MM.1S (cell line): ENCODE results near the gene DDX39A.

Experiments used
- CTCF ChIP-seq: fragments of 300-600 bp; sonication (generic); IDR thresholded peaks from 2 replicates; pipeline ENCODE4 v1.5.1; 2016; ENCODE audit warnings: antibody characterized with exemption, low read length, mixed read lengths
- EZH2 ChIP-seq: fragments of 300-600 bp; sonication (generic); optimal IDR thresholded peaks from 2 replicates; pipeline ENCODE3; 2017; ENCODE audit warnings: low read depth, mild to moderate bottlenecking, antibody characterized with exemption, low read length, mixed read lengths

DNA sequence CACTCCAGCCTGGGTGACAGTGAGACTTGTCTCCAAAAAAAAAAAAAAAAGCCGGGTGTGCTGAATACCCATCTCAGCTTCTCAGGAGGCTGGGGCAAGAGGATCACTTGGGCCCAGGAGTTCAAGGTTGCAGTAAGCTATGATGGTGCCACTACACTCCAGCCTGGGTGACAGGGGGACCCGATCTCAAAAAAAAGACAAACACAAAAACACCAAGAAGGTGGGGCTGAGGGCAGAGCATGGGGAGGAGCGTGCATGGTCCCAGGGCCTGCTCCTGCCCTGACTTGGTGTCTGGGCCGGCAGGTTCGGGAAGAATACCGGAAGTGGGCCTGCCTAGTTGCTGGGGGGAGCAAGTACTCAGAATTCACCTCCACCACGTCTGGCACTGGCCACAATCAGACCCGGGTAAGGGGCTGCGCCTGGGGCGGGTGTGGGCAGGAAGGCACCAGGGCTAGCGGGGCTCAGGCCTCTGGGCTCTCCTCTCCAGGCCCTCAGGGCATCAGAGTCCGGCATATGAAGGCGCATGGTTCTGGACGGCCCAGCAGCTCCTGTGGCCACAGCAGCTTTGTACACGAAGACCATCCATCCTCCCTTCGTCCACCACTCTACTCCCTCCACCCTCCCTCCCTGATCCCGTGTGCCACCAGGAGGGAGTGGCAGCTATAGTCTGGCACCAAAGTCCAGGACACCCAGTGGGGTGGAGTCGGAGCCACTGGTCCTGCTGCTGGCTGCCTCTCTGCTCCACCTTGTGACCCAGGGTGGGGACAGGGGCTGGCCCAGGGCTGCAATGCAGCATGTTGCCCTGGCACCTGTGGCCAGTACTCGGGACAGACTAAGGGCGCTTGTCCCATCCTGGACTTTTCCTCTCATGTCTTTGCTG lies 11.3 kb downstream of the DDX39A start:
- TF ChIP-seq CTCF: no peak
- no peak for TF ChIP-seq EZH2
